ENCODE results near the gene FAM177A1.
"Not testable (repeated sequence)": the region's sequence is repeated elsewhere in the genome, so short reads cannot be mapped to it uniquely, and the experiment has no call there.

FAM177A1 gene

DNA sequence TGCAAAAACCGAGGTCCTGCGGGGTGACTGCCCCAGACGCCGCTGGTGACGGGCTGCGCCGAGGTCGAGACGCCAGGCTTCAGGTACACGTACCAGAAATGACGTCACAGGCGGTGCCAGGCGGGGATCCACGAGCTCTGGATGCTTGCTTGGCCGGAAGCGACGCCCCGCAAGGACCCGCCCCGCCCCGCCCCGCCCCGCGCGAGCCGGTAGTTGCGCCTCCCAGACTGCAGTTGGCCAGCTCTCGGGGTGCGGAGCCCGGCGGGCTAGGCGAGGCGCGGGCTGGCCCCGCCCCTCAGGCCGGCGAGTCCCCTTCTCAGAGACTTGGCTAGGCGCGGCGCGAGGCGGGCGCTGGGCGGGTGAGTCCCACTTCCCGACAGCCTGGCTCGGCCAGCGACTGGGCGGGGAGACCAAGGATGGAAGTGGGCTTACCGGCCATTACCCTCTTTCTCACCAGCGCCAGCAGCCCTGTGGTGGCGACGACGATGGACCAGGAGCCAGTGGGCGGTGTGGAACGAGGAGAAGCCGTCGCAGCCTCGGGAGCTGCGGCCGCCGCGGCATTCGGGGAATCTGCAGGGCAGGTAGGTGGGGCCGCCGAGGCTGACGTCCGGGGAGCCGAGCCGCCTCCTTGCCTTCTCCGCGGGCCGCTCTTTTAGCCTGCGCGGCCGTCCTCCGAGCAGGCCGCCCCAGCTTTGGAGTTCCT, at the start of gene FAM177A1:
TSS of gene FAM177A1 (plus strand) at position 225 of the 703 bp plus-strand sequence. CDS start at position 417, 192 bp downstream.
- FAIRE-seq, result no peak

- FAIRE-seq, result no peak
These were observed 48.3 kb upstream of the FAM177A1 start for GRCh38 chr14:34997762-34998161.

GRCh38 chr14:34999500-34999899, 46.6 kb upstream of the FAM177A1 start:
- FAIRE-seq, result no peak

GRCh38 chr14:35001621-35002020, 44.5 kb upstream of the FAM177A1 start:
- no peak for FAIRE-seq

- no peak for FAIRE-seq
These were observed 41.2 kb upstream of the FAM177A1 start for GRCh38 chr14:35004839-35005238.

- no peak for FAIRE-seq
These were observed 29.5 kb upstream of the FAM177A1 start for GRCh38 chr14:35016568-35016967.

DNA sequence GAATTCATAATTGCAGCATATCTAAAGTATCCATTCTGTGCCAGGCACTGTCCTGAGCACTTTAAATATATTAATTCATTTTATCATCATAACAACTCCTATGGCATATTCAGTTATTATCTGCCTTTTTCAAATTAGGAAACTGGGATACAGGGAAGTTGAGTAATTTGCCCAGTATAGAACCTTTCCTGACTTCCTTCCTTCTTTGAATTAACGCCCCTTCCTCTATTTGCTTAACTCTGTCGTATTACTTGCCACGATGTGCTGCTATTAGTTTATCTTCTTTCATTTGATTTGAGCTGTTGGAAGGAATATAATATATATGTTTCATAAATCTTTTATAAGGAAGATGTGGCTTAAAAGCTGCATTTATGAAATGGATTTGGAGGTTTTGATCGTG, 25.4 kb upstream of the FAM177A1 start:
- FAIRE-seq, result no peak

DNA sequence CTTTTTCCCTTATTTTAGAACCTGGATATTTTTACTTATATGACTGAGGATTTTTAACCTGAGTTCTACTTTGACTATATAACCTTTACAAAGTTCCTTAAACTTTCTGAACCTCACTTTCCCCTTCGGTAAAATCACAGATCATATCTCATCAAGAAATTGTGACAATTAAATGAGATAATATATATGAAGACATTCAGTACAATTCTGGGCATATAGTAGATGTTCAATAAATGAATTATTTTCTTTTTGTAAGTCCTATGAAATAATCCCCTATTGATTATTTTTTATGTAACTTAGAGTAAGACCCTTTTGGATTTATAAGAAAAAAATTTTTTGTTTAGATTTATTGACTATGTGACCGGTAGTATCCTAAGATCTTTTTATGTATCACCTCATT, 17.6 kb upstream of the FAM177A1 start:
- peak; percentile 28 for FAIRE-seq

- FAIRE-seq, result no peak
These were observed 13.5 kb upstream of the FAM177A1 start for GRCh38 chr14:35032562-35032961.

- no peak for FAIRE-seq
These were observed 11.6 kb upstream of the FAM177A1 start for GRCh38 chr14:35034440-35034833.

DNA sequence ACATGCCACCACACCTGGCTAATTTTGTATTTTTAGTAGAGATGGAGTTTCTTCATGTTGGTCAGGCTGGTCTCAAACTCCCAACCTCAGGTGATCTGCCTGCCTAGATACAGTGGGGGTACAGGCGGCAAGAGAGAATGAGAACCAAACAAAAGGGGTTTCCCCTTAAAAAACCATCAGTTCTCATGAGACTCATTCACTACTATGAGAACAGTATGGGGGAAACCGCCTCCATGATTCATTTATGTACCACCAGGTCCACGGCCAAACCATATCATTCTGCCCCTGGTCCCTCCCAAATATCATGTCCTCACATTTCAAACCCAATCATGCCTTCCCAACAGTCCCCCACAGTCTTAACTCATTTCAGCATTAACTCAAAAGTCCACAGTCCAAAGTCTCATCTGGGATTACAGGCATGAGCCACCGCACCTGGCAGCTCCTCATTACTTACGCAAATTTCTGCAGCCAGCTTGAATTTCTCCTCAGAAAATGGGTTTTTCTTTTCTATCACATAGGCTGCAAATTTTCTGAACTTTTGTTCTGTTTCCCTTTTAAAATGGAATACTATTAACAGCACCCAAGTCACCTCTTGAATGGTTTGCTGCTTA, 11.0 kb upstream of the FAM177A1 start:
- FAIRE-seq, result not testable (repeated sequence)

- FAIRE-seq, result not testable (repeated sequence)
These were observed 7.8 kb upstream of the FAM177A1 start for GRCh38 chr14:35038312-35038711.

DNA sequence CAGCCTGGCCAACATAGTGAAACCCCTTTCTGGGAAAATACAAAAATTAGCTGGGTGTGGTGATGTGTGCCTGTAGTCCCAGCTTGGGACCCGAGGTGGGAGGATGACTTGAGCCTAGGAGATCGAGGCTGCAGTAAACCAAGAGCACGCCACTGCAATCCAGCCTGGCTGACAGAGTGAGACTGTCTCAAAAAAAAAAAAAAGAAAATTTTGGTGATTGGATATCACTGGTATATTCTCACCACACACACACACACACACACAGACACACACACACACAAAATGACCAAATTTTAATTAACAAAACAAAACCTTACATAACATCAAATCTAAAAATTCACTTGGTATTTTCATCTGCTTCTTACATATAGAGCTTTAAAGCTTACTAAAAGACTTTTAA, 3.4 kb upstream of the FAM177A1 start:
- FAIRE-seq, result no peak

DNA sequence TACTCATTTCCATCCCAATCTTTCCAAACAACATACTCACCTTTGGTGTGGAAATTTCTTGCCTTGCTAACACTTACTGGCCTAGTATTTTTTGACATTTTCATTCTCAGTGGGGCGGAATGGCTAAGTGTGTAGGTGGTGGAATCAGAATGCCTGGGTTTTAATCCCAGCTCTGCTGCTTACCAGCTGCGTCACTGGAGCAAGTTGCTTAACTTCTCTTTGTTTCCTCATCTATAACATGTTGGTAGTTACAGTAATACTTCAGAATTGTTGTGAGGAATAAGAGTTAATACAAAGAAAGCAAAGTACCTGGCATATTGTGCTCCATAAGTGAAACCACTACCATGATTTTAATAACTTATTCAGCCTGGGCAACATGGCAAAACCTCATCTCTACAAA, 3.0 kb upstream of the FAM177A1 start:
- FAIRE-seq, result no peak

- FAIRE-seq, result no peak
These were observed 904 bp upstream of the FAM177A1 start for GRCh38 chr14:35044939-35045797.

DNA sequence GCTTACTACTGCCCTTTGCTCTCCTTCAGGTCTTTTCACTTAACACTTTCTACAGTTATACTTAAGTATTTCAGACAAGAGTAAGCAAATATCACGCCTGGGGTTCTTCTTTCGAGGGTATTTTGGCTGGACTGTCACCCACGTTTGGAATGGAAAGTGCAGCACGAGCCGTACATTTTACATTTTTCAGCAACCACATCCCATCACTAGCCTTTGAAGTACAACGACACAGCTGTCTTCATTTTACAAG, 349 bp upstream of the FAM177A1 start:
- FAIRE-seq, result no peak

DNA sequence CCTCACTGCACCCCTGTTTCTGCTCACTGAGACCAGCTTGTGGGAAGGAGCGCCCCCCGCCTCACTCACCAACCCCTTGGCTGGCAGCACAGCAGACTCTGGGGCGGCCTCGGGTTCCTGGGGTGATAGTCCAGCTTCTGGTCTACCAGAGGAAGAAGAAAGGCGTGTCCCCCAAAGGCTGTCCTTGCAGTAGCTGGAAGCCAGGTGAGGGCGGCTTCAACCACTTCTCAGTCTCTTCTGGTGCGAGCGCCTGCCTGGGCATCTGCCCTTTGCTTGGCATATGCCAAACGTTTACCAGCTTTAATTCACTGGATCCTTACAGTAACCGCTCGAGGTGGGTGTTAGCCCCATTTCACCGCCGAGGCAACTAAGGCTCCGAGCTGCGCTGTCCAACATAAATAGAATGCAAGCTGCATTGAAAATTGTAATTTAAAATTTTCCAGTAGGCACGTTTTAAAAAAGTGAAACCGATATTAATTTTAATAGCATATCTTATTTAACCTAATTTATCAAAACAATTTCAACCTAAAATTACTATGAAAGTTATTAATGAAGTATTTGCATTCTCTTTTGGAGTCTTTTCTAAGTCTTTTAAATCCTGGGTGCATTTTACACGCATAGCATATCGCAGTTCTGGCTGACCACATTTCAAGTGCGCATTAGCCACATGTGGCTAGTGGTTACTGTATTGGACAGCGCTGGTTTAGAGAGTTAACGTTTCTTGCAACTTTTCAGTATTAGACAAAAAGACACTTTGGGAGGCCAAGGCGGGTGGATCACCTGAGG, 872 bp downstream of the FAM177A1 start:
- FAIRE-seq, result no peak

DNA sequence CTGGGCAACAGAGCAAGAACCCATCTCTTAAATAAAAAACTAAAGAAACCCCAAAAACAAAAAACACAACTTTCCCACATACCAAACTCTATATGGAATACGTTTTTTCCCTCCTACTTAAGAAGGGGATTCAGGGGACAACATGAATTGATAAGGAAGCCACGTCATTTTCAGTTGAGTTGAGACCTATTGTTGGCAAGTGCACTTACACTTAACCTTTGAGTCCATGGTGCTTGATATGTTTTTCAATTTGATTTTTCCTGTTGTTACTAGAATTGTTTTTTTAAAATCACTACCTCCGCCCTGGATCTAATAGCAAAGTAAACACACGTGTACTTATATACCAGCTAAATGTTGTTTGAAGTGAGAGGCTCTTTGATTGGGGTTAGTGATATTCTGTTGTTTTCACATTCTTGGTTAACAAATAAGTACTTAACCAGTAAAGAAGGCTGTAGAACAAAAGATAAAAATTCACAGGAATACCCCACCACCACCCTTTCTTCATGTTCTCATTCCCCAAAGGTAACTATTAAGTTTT, 2.0 kb downstream of the FAM177A1 start:
- no peak for FAIRE-seq

DNA sequence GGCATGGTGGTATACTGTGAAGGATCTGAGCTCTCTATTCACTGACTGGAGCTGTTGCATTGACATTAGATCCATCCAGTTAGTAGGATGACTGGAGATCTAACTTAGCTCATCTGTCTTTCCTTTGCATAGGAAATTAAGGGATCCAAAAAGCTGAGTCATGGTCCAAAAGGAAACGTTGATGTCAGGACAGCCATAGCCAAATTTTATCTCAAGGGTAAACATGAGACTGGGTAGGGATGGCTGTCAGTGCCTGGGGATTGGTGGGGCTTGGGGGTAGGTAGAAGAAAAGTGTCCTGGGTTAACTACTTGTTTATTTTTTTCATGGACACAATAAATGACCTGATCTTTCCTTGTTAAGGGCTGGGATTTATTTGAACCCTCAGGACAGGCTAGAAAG, 4.6 kb downstream of the FAM177A1 start:
- no peak for FAIRE-seq

- no peak for FAIRE-seq
These were observed 5.7 kb downstream of the FAM177A1 start for GRCh38 chr14:35051796-35052195.

- FAIRE-seq, result no peak
These were observed 6.6 kb downstream of the FAM177A1 start for GRCh38 chr14:35052637-35053036.

GRCh38 chr14:35061113-35061791, 15.2 kb downstream of the FAM177A1 start:
- not testable (repeated sequence) for FAIRE-seq

Measured in TTC549 (cell line).